Mammary epithelial cell (primary cell): Measurements from ENCODE around the gene OXTR.

ENCODE experiments used
- CTCF ChIP-seq, 2 donors: IDR thresholded peaks in 1 of 2; conservative IDR thresholded peaks in 1 of 2; 2 replicates each; pipeline ENCODE4 v1.5.1; 2011 to 2012; ENCODE audit warnings: inconsistent platforms in 2 of 2, low read length in 2 of 2, mild to moderate bottlenecking in 2 of 2, control low read depth in 1 of 2, low read depth in 1 of 2; ENCODE audit not compliant: insufficient read depth in 1 of 2; ENCODE audit errors: extremely low read depth in 1 of 2
- EZH2 ChIP-seq: IDR thresholded peaks from 2 replicates; pipeline ENCODE4 v1.6.1; 2012; ENCODE audit warnings: low read length, inconsistent platforms, borderline replicate concordance

- TF ChIP-seq CTCF (conservative IDR thresholded peaks at IDR 0.05 in 1 of 2, IDR thresholded peaks at IDR 0.05 in 1 of 2; ENCODE audit: extremely low read depth in 1 of 2, insufficient read depth in 1 of 2, low read depth in 1 of 2, low read length in 2 of 2) (no peak), EZH2 (no peak)
Measured at GRCh38 chr3:8729479-8729878, 39.9 kb downstream of the OXTR start.
